Testis (tissue), 3 donors: ENCODE data around the gene ZNF280B. TPM values are rescaled to one million over a fixed set of nuclear protein-coding genes. Genes with fewer than 3 reads are reported as not detected.
A peak's percentile ranks its signal among the peaks of the same experiment; 100 is the strongest.
"Not testable (repeated sequence)": the region's sequence is repeated elsewhere in the genome, so short reads cannot be mapped to it uniquely, and the experiment has no call there.

Experiments used
- DNase-seq: peaks from one replicate; pipeline ENCODE4 v3.0.0-alpha.2; 2019
- H3K27ac ChIP-seq, 2 donors: fragments of 200-600 bp; sonication (generic); one replicate each; pipeline ENCODE4 v1.5.1; 2019
- H3K27me3 ChIP-seq: fragments of 200-600 bp; sonication (generic); one replicate; pipeline ENCODE4 v1.5.1; 2019
- H3K36me3 ChIP-seq: fragments of 200-600 bp; sonication (generic); one replicate; pipeline ENCODE4 v1.5.1; 2017; ENCODE audit warnings: low read depth; ENCODE audit errors: missing control alignments
- H3K4me1 ChIP-seq: fragments of 200-600 bp; sonication (generic); one replicate; pipeline ENCODE4 v1.5.1; 2019
- H3K4me3 ChIP-seq, 2 donors: fragments of 200-600 bp; sonication (generic); one replicate each; pipeline ENCODE4 v1.5.1; 2017 to 2019
- H3K9me3 ChIP-seq: fragments of 200-600 bp; sonication (generic); one replicate; pipeline ENCODE4 v1.5.1; 2017
- POLR2A ChIP-seq: fragments of 450-650 bp; IDR thresholded peaks from one replicate; pipeline ENCODE4 v1.6.1; 2017; ENCODE audit warnings: antibody characterized with exemption, mild to moderate bottlenecking, moderate library complexity
- WGBS, 2 donors: methylation state at CpG; one replicate each; pipeline ENCODE4 v1.1.5; 2018; 5-methylcytosine and 5-hydroxymethylcytosine counted together
- intact Hi-C: fragments of 100-400 bp; cut with DNase I; formaldehyde crosslinking; loops from one replicate; pipeline ENCODE4 v1.15.1; 2023; ENCODE audit warnings: low total_unique reads
- polyA plus RNA-seq: library from polyadenylated mRNA; stranded (reverse); fragments of 350-450 nt; fragmentation: Illumina TruSeq; extraction: RNeasy Lipid Tissue Mini Kit (QIAGEN cat#74804); gene quantifications from one replicate; pipeline ENCODE4 v1.2.3, GENCODE V29; 2014; ENCODE audit warnings: low read depth, low replicate concordance; ENCODE audit not compliant: insufficient read depth
- total RNA-seq, 2 donors: library from RNA; depleted of rRNA; stranded (reverse); fragments of >200 nt; gene quantifications; one replicate each; pipeline ENCODE4 v1.2.3, GENCODE V29; 2016
- TF ChIP-seq, protein P1 (sequence below), 3 experiments: fragments of 450-650 bp in 2 of 3; fragments of 200-600 bp in 1 of 3; sonication (generic) in 1 of 3; IDR thresholded peaks; one replicate each; pipeline ENCODE4 v1.5.1; 2016 to 2019; ENCODE audit warnings: antibody characterized with exemption in 3 of 3, mild to moderate bottlenecking in 2 of 3, moderate library complexity in 1 of 3

The ZNF280B gene
- total and polyA plus RNA-seq, 3 donors from 2014 or later: 22.8 to 73.3 (median 51.2) TPM

DNA sequence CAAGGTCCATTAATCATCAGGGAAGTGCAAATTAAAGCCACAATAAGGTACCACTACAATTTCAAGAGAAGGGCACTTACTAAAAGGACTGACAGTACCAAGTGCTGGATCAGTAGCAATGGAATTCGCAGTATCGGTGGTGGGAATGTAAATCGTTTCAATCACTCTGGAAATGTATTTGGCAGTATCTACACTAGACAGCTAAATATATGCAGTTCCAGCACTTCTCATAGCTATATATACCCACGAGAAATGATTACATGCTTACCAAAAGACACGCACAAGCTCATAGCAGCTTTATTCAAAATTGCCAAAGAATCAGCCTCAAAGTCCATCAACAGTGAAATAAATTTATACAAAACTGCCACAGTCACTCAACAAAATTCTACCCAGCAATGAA is 4.4 kb upstream of the ZNF280B start:
- intact Hi-C loops: no loop called here
- Histone ChIP-seq H3K4me3 (no peak overlapping the region), H3K36me3 (no peaks in the 10 kb centered on the region), H3K4me1 (no peaks in the 10 kb centered on the region), H3K9me3 (no peaks in the 10 kb centered on the region), H3K27ac (no peak overlapping the region), H3K27me3 (no peaks in the 10 kb centered on the region)
- no peak for TF ChIP-seq POLR2A
- TF ChIP-seq, protein P1, sequence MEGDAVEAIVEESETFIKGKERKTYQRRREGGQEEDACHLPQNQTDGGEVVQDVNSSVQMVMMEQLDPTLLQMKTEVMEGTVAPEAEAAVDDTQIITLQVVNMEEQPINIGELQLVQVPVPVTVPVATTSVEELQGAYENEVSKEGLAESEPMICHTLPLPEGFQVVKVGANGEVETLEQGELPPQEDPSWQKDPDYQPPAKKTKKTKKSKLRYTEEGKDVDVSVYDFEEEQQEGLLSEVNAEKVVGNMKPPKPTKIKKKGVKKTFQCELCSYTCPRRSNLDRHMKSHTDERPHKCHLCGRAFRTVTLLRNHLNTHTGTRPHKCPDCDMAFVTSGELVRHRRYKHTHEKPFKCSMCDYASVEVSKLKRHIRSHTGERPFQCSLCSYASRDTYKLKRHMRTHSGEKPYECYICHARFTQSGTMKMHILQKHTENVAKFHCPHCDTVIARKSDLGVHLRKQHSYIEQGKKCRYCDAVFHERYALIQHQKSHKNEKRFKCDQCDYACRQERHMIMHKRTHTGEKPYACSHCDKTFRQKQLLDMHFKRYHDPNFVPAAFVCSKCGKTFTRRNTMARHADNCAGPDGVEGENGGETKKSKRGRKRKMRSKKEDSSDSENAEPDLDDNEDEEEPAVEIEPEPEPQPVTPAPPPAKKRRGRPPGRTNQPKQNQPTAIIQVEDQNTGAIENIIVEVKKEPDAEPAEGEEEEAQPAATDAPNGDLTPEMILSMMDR (IDR thresholded peaks at IDR 0.05): no peak
- whole genome bisulfite sequencing, 2 donors: 86 to 90% methylated on average over 5 of the region's 5 CpGs
- no peak for DNase-seq

DNA sequence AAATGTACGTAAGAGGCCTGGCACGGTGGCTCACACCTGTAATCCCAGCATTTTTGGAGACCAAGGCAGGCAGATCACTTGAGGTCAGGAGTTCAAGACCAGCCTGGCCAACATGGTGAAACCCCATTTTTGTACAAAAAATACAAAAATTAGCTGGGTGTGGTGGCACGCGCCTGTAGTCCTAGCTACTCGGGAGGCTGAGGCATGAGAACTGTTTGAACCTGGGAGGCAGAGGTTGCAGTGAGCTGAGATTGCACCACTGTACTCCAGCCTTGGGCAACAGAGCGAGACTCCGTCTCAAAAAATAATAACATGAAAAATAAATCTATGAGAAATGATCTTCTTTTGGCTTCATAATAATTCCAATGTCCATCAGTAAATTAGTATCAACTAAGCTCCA is 2.3 kb upstream of the ZNF280B start:
- WGBS, 2 donors: 90 to 95% methylated on average over 7 of the region's 7 CpGs
- H3K27ac ChIP-seq, H3K4me1 ChIP-seq, H3K27me3 ChIP-seq, H3K36me3 ChIP-seq, intact Hi-C loops, H3K4me3 ChIP-seq, H3K9me3 ChIP-seq, DNase-seq: not testable (repeated sequence)

DNA sequence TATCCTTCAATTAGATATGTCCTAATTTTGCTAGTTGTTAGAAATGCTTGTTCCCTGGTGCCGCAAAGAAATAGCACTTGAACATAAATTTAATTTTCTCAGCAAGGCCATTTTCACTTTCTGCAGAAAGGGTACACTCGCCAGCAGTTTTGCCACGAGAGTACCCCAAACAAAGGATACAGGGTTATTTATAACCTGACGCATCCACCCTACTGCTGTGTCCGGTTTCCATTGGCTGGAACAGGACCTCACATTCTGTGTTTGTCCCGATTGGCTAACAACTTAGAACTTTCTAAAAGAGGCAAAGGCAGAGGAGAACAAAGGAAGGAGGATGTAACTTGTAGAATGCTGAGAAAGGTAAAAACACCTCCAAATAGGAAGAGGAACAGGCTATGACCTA is 1.4 kb upstream of the ZNF280B start:
- H3K27me3 ChIP-seq, H3K27ac ChIP-seq, DNase-seq, intact Hi-C loops, H3K36me3 ChIP-seq, H3K4me3 ChIP-seq, H3K9me3 ChIP-seq, H3K4me1 ChIP-seq: not testable (repeated sequence)
- 68 to 77% methylated on average over 6 of the region's 6 CpGs for WGBS, 2 donors

DNA sequence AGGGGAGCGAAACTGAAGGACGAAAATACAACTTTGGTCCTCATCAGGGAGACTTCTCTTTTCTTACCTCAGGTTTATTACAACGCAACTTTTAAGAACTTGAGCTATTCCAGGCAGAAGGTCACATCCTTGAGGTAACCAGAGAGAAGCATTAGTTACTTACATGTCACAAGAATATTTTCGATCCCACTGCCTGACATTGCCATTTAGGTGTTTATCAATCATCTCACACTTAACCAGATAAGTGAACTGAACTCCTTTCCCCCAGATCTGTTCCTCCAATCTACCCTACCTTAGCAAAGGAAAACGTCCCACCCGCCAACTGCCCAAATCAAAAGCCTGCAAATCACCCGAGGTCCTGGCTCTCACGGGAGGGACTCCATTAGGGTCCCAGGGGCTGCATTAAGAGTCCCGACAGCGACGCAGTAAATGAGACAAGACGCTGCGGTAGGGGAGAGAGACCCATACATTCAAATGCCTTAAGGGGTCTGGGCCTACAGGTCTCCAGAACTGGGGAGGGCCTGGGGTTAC is 734 bp downstream of the ZNF280B start:
- no peaks in the 10 kb centered on the region for H3K9me3 ChIP-seq
- no peaks in the 10 kb centered on the region for H3K36me3 ChIP-seq
- WGBS, 2 donors: 18 to 27% methylated on average over 13 of the region's 13 CpGs
- intact Hi-C loops: no loop called here
- H3K27me3 ChIP-seq: no peaks in the 10 kb centered on the region
- H3K4me1 ChIP-seq: no peaks in the 10 kb centered on the region
- peak overlapping the region; percentile 75 to 82 for H3K4me3 ChIP-seq
- TF ChIP-seq, protein P1 (IDR thresholded peaks at IDR 0.05): no peak
- TF ChIP-seq POLR2A: no peak
- DNase-seq: no peak
- H3K27ac ChIP-seq: peak overlapping the region; percentile 71 to 83

DNA sequence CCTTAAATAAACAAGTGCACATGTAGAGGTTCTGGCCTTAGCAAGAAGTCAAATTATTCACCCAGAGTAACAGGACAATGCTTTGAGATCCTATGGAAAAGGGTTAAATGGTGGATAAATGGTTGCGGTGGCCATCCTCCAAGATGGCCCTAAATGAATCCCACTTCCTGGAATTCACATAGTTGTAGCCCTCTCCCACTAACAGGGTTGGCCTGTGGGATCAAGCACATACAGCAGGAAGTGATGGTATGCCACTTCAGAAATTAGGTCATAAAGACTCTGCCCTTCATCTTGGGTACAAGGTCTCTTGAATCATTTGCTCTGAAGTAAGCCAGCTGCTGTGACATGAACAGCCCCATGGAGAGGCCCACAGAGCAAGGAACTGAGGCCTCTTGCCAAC is 1.8 kb downstream of the ZNF280B start:
- no peak overlapping the region for H3K4me3 ChIP-seq
- no peaks in the 10 kb centered on the region for H3K27me3 ChIP-seq
- H3K4me1 ChIP-seq: no peaks in the 10 kb centered on the region
- no peaks in the 10 kb centered on the region for H3K36me3 ChIP-seq
- TF ChIP-seq POLR2A: no peak
- TF ChIP-seq, protein P1 (IDR thresholded peaks at IDR 0.05): no peak
- intact Hi-C loops: no loop called here
- no peak for DNase-seq
- WGBS, 2 donors: 43 to 88% methylated on average over 1 of the region's 1 CpG
- H3K9me3 ChIP-seq: no peaks in the 10 kb centered on the region
- peak overlapping the region; percentile 49 to 83 for H3K27ac ChIP-seq

DNA sequence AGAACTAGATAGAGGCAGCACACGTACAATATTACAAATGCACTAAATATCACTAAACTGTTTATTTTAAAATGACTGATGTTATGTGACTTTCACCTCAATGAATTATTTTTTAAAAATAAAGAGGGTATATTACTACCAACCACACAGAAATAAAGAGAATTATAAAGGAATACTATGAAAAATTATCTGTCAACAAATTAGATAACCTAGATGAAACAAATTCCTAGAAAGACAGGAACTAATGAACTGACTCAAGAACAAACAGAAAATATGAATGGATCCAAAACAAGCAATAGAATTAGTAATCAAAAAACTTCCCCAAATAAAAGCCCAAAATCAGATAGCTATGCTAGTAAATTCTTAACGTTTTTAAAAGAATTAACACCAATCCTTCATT is 10.3 kb downstream of the ZNF280B start:
- no peak for DNase-seq
- Histone ChIP-seq H3K4me1 (no peaks in the 10 kb centered on the region), H3K27me3 (no peaks in the 10 kb centered on the region), H3K27ac (no peak overlapping the region), H3K9me3 (no peaks in the 10 kb centered on the region), H3K4me3 (no peak overlapping the region), H3K36me3 (no peaks in the 10 kb centered on the region)
- 57 to 63% methylated on average over 2 of the region's 2 CpGs for WGBS, 2 donors
- intact Hi-C loops: no loop called here
- TF ChIP-seq, protein P1 (IDR thresholded peaks at IDR 0.05): no peak
- TF ChIP-seq POLR2A: no peak

DNA sequence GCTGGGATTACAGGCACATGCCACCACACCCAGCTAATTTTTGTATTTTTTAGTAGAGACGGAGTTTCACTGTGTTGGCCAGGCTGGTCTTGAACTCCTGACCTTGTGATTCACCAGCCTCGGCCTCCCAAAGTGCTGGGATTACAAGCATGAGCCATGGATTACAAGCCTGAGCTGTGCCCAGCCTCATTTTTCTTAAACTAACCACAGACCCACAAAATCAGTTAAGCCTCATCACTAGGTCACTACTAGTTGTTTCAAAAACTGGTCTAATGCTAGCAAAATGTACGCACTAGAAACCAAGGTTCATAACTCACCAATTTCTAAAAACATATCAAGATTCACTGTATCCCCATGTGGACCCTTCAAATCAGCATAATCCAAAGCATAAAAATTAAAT is 17.0 kb downstream of the ZNF280B start:
- H3K27me3 ChIP-seq, H3K36me3 ChIP-seq, DNase-seq, H3K4me3 ChIP-seq, intact Hi-C loops, H3K4me1 ChIP-seq, H3K9me3 ChIP-seq, H3K27ac ChIP-seq: not testable (repeated sequence)
- WGBS, 2 donors: 95 to 99% methylated on average over 3 of the region's 3 CpGs
